HG03064 (cell line): Measurements from ENCODE around the gene KLHL29.

ENCODE experiments used
- ATAC-seq: cut with Tn5 transposase; IDR thresholded peaks from one replicate; pipeline ENCODE4 v1.9.1; 2021; ENCODE audit warnings: low read depth; ENCODE audit not compliant: unreplicated experiment

Gene KLHL29

GRCh38 chr2:23441414-23441813, 56.4 kb downstream of the KLHL29 start:
- no peak for ATAC-seq

DNA sequence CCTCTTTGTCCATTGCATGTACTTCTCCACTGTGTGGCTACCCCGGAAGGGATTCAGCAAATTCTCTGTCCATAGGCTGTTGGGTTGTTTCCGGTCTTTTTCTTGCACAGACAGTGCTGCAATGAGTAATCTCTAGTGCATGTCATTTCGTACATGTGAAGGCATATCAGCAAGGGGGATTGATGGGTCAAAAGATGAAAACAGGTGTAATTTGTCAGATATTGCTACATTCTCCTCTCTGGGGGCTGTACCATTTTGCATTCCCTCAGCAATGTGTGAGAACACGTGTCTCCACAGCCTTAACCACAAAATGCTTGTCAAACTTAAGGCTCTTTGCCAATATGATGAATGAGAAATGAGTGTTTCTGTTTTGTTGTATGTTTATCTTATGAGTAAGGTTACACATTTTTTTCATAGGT, 60.5 kb downstream of the KLHL29 start:
- no peak for ATAC-seq

GRCh38 chr2:23446916-23447315, 61.9 kb downstream of the KLHL29 start:
- no peak for ATAC-seq

DNA sequence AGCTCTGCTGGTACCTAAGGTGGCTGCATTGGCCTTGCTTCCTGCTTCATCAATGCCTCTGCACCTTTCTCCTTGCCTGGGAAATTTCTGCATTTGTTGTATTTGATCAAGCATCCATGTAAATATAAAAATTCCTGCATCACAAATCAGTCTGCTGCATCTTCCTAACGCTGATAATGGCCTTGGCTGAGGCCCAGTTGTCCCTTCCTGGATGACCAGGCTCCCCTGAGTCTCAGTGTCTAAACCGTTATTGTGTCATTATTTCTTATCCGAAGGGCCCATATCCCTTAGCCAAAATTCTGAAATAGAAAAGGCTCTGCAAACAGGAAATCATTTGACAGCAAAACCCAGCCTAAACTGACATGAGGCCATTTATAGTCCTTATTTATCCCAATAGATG, 62.4 kb downstream of the KLHL29 start:
- ATAC-seq: no peak

GRCh38 chr2:23448906-23449305, 63.9 kb downstream of the KLHL29 start:
- ATAC-seq: no peak

DNA sequence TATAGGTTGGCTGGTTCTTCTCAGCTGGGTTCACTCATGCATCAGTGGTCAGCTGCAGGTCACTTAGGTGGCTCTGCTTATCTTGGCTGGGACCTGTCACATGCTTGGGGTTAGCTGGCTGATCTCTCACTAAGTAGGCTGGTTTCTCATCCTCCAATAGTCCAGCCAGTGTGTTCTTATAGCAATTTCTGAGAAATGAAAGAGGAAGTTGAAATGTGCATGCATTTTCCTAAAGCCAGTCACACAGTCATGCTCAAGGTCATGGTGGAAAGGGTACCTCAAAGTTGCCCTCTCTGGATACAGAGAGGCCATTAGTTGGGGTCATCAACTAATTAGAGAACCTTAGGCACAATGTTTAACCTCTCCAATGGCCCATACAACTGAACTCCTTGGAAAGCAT, 64.4 kb downstream of the KLHL29 start:
- ATAC-seq: peak; percentile 86

- no peak for ATAC-seq
Observed at GRCh38 chr2:23449831-23450331, 64.9 kb downstream of the KLHL29 start.

- no peak for ATAC-seq
Observed at GRCh38 chr2:23452372-23452771, 67.4 kb downstream of the KLHL29 start.

- no peak for ATAC-seq
Observed at GRCh38 chr2:23452853-23453420, 68.0 kb downstream of the KLHL29 start.

- no peak for ATAC-seq
Observed at GRCh38 chr2:23453432-23453831, 68.5 kb downstream of the KLHL29 start.

- ATAC-seq: no peak
Observed at GRCh38 chr2:23453836-23454460, 69.0 kb downstream of the KLHL29 start.

DNA sequence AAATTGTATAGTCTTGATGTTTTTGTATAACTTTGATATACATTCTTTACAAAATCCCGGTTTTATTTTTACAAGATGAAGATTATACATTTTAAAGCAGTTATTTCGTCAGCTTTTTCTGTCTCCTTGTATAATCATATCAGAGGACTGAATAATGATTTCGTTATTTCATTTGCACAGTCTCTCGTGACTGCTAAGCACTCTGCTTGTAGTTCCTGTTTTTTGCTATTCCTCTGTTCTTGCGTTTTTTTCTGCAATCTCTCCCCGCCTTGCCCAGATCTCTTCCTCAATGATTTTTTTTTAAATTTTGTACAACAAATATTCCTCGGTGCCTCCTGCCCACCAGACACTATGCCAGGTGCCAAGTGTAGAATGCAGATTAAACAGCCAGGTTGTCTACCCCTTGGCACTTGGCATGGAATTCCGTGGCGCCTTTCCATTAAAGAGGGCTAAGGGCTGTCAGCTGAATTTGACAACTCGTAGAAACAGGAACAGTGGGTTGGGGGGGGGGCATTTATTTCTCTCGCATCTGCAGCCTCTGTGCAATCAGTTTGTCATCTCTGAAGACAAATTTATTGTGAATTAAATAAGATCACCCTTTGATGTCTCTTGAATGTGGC, 69.6 kb downstream of the KLHL29 start:
- no peak for ATAC-seq

- ATAC-seq: no peak
Observed at GRCh38 chr2:23456396-23456795, 71.4 kb downstream of the KLHL29 start.

- no peak for ATAC-seq
Observed at GRCh38 chr2:23456881-23457760, 72.1 kb downstream of the KLHL29 start.

- no peak for ATAC-seq
Observed at GRCh38 chr2:23457990-23458682, 73.2 kb downstream of the KLHL29 start.

- no peak for ATAC-seq
Observed at GRCh38 chr2:23459032-23459431, 74.1 kb downstream of the KLHL29 start.

GRCh38 chr2:23460228-23460627, 75.2 kb downstream of the KLHL29 start:
- no peak for ATAC-seq

DNA sequence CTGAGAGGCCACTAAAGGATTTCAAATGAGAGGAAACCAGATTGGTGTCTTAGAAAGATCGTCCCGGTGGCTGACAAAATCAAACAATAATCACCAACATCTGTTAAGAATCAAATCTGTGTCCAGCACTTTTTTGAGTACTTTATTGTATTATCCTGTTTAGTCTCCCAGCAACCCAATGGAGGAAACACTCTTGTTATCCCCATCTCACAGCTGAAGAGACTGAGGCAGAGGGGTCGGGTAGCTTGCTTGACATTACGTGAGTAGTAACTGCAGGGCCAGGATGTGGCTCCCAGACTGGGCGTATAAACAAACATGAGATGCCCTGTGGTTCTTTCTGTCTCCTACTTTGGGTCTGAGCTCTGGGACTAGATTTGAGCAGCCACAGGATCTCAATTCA, 76.0 kb downstream of the KLHL29 start:
- no peak for ATAC-seq

DNA sequence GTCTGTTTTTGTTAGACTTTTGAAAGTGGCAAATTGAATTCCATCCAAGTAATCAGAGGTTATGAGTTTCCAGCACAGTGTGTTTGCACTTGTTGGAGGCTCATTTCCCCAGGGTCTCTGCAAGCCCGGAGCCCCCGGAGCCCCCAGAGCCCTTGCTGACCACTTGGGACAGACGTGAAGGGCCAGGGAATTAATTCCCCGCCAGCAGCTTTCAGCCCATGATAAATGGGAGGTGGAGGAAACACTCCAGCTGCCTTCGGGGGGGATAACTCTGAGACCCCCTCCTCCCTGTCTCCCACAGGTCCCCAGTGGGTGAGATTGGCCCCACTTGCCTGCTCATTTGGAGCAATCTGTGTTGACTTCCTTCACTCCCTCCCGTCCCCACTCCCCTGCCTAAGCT, 79.2 kb downstream of the KLHL29 start:
- no peak for ATAC-seq

- ATAC-seq: no peak
Observed at GRCh38 chr2:23464905-23465537, 80.0 kb downstream of the KLHL29 start.
